GM18519 (cell line): ENCODE data around the gene MSX2.
"Not testable (repeated sequence)": the region's sequence is repeated elsewhere in the genome, so short reads cannot be mapped to it uniquely, and the experiment has no call there.

ENCODE experiments used
- ATAC-seq: cut with Tn5 transposase; IDR thresholded peaks from one replicate; pipeline ENCODE4 v1.9.1; 2021; ENCODE audit warnings: mild to moderate bottlenecking, moderate library complexity; ENCODE audit not compliant: unreplicated experiment, low FRiP score

The MSX2 gene

DNA sequence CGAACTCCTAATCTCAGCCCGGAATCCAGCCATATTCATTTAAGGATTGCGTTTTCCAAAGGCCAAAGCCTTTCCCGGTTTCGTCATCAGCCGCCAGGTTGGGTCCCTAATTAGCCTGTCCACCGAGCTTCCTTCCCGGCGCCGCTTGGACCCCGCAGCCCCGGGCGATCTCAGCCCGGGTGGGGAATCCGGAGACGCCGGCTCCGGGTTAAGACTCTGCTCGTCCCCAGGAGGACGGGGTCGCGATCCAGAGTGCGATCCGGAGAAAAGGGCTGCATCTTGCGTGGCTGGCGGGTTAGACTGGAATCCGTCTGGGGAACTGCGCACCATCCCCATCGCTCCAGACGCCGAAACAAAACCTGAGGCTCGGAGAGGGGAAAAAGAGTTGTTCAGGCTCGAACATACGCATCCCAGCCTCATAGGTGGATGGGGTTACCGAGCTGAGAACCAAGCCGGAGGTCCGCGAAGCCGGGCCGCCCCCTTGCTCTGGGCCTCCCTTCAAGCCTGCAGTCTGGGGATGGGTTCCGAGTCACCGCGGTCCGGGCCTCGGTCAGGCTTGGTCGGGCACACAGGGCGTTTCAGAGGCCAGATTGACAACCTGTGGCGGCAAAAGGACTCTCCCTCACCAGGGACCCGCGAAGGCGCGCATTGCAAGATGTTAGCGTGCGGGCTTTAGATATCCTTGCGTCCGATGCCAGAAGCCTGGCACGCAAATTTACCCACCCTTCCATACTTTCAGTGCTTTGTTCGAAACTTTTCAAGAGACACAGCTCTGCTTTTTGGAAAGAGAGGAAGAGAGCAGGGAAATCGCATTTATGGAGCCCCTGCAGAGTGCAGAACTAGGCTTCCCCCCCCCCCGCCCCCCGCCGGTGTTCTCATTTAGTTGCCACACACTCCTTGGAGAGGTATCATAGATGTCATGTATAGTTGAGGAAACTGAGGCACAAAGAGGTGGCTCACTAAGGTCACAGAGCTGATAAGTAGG, 7.9 kb downstream of the MSX2 start:
- ATAC-seq, result no peak

DNA sequence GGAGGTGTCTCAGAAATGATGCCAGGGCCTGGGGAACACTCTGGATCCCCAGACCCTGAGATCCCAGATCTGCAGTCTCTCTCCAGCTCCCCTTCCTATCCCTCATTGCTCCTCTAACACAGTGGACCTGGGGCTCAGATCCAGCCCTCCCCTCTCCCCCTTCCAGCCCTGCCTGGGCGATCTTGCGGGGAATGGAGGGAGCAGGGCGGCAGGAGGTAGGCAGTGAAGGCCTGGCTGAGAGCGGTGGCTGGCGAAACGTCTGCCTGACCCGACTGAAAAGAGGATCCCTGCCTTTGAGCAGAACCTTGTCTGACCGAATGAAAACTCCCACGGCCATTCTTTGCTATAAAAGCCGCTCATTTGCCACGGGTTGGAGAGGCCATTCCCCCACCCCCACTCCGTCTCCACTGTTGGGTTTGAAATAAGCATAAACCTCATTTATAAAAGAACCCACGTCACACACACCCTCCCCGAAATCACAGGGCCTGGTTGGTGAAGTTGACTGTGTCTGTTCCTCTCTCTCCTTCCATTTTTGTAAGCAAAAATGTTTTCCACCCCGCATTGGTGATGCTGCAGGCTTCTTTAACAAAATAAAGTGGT, 8.8 kb downstream of the MSX2 start:
- no peak for ATAC-seq

DNA sequence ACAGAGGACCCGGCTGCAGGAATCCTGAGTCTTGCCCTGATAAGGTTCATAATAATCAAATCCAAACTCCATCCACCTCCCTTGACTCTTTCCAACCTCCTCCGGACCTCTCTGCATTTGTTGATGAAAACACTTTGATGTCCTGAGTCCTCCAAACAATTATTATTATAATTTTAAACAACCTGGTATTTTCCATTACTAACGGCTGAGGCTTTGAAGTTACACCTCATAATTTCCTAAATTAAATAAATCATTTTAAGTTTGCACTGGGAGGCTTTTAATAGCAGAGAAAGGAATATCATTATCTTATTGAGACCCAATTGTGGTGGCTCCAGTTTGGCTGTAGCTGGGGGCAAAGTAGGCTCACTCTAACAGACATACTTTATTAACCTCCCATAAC, 9.5 kb downstream of the MSX2 start:
- ATAC-seq, result no peak

DNA sequence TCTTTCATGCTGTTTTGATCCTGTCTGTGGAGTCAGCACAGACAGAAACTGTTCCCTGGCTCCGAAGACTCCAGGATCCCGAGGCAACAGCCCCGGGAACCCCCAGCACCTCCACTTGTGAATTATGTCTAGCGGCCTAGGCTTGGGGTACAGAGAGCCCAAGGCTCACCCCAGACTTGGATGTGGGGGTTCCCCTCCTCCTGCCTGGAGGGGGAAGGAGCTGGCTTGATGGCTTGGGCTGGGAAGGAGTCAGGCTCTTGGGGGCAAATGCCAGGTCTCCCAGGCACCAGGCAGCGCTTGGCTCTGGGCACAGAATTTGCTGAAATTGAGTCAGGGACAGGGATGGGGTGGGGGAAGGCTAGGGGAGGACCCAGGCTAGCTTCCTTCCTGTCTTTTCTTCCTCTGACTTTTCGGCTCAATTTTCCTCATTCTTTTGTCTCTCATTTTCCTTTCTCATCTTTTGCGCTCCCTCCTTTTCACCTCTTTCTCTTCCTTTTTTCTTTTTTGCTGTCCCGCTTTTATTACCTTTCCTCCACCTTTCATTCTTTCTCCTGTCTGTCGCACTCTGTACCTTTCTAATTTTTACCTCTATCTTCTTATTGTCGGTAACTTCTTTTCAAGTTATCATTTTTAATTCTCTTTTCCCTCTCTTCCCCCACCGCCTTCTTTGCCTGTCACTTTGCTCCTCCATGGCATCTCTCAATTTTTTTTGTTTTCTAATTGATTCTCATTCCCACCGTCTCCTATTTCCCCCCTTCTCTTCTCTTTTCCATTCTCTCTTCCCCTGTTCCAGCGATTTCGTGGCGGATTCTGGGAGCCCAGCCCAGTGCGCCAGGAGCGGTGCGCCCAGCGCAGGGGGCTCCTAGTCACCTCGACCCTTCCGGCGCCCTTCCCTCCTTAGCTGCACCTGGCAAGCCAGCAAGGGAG, 10.5 kb downstream of the MSX2 start:
- ATAC-seq, result no peak

DNA sequence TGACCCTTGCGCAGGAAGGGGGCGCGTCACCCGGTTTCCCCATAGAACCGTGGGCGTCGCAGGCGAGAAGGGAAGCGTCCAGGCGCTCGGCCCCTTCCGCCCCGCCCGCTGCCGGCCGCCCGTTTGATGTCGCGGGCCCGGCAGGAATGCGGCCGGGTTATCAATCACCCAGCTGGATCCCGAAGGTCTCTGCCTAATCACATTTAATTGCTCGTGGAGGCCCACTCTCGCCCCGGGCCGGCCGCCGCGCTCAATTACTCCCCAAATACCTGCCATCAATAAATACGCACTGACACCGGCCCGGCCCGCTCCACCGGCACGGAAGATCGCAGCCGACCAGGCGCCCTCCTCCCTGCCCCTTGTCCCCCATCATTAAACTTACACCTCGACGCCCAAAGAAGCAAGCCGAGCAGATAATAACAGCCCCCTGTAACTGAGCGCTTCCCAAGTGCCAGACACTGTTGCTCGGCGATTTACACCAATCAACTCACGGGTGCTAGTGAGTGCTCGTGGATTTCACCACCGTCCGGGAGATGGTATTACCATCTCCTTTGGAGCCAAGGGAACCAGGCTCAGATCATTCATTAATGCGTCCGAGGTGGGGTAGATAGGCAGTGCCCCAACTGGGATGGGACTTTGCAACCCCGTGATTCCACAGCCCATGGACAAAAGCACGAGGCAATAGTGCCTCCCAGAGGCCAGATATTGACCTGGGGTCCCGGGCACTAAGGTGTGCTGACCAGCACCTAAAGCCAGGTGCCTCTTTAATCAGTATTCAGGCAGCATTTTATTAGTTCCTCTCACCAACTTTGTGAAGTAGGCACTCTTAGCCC, 11.3 kb downstream of the MSX2 start:
- no peak for ATAC-seq

DNA sequence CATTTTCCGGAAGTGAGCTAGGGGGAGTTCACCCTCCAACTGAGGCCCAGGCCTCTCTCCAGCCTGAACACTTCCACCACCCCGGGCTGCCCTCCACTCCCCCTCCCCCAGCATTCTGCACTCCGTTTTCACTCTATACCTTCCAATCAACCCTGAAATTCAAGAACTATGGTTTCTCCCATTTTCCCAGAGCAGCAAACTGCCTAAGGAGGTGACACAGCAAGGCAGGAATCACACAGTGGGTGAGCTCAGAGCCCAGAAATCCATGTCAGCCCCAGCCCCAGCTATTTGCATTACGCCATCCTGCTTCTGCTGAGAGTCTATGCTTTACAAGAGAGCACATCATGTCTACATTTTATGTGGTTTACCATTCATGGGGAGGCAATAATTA, 11.9 kb downstream of the MSX2 start:
- no peak for ATAC-seq

DNA sequence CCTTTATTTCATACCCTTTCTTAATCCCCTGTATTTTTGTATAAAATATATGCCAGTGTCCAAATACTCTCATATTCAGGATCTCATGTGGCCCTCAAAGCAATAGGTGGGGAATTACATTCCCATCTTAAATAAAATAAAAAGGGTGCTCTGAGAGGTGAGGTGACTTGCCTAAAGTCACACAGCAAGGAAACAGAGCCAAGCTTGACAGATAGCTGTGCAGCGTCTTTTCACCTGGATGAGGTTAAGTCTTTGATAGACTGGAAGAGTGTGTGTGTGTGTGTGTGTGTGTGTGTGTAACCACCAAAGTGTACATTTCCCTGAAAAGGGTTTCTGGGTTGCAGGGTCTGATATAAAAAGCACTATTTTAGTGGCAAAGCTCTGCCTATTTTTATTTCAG, 12.4 kb downstream of the MSX2 start:
- ATAC-seq, result no peak

DNA sequence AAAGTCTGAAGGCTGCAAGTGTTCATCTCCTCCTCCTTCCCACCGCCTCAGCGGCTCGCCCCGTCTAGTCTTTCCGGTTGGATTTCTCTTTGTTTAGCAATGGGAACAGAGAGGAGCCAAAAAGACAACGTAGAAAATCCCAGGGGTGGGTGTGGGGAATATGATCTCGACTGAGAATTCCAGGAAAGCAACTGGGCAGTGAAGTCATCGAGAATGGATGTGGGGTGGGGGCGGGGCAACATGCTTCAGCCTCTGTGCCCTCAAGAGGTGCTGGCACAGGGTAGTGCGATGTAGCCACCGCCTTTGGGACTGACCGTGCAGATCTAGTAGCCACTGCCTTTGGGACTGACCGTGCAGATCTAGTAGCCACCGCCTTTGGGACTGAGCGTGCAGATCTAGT, 12.9 kb downstream of the MSX2 start:
- ATAC-seq, result no peak

DNA sequence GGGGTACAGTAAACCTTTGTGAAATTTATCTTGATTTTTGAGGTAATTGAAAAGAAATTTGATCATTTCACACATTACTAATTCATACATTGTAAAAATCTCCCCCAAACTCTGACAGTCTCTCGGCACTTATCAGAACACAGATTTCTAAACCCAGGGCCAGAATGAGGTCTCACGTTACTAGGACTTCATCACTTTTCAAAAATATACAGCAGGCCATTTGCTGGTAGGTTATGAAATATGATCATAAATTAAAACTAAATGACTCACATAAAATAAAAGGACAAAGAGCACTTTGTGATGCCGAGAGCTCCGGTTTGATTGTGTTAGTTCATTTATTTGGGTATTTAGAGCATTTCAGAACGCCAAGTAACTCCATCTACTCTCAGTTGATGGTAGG, 17.0 kb downstream of the MSX2 start:
- no peak for ATAC-seq

DNA sequence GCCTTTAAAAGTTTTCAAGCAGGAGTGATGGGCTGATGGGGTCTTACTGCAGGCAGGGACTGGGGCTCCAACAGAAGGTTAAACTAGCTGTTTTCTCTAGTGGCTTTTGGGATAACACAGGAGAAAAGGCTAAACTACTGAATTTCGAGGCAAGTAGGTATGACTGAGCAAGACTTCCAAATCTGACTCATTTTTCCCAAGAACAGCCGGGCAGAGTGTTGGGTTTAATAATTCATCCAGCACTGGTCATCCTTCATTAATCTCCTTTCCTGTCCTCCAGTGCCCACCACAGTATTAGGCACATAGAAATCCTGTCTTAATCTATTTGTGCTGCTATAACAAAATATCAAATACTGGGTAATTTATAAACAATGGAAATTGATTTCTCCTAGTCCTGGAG, 20.5 kb downstream of the MSX2 start:
- ATAC-seq, result no peak

DNA sequence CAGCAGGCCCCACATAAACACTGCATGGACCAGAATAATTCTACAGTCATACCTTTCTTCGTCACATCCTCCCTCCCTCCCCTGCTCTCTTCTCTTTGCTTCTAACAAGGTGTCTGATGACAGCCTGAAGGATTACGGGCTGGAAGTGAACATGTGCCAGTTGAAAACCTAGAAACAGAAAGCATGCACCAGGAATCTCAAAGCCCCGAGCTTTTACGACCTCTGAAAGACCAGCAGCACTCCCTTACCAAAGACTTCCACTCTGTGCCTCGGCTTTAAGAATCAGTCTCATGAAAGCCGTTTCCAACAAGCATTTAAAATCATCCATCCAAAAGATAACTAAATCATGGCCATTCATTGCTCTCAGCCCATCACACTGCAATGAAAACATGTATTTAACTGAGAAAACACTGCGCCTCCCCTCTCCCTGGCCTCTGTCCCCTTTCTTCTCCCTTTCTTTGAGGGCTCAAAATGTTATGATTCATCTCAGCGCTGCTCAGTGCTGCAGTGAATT, 21.3 kb downstream of the MSX2 start:
- no peak for ATAC-seq

DNA sequence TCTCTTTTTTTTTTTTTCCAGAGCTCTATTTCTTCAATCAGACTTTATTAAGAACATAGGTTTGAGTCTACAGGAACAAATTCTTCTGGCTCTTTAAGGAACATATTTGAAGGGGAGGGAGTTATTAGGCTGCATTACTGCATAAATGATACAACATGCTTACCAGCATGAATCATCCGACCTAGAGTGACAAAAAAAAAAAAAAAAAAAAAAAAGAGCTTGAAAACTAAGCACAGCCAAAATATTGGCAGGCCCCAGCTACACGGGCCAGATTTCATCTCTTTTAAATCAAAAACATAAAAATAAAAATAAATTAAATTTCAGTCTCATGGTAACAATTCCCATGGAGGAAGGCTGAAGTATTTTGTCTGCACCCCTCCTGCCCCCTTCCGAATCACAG, 26.3 kb downstream of the MSX2 start:
- no peak for ATAC-seq

DNA sequence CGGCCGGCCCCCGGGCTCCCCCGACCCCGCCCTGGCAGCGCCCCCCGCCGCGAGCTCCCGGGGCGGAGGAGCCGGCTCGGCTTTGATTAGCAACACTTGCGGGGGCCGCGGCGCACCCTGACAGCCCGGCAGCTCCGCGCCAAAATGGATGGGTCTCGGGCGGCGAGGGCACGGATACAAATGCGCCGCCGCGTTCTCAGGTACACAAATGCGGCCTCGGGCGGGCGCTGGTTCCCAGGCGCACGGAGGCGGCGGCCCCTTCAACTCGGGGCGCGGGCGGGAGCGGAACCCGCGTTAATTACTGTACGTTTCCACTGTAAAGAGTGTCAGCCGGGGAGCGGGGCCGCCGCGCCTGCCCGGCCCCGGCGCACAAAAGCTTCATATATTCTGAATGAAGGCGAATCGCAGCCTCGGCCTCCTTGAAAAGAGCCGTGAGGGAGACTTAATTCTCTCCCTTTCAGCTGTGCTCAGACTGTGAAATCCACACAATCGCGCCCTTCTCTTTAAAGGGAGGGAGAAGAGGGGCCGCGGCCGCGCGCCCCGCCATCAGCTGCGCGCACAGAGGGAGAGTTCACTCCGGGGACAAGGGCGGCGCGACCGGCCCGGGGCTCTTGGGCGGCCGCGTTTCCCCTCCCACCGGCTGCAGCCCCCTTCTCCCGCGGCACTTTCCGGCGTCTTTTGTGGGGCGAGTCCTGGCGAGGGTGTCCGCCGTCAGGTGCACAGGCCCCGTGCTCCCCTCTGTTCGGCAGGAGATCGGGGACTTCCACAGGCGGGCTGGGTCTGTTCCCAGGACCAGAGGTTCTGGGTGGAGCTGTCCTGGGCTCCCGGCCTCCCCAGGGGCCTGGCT, 27.0 kb downstream of the MSX2 start:
- ATAC-seq, result no peak

DNA sequence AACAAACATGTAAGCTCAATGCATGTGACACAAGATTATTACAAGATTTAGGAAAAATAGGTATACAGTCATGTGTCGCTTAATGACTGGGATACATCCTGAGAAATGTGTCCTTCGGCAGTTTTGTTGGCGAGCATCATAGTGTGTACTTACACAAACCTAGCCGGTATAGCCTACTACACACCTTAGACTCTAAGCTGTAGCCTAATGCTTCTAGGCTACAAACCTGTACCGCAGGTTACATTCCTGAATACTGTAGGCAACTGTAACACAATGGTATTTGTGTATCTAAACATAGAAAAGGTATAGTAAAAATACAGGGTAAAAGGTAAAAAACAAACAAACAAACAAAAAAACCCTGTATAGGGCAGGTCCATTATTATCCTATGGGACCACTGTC, 27.7 kb downstream of the MSX2 start:
- ATAC-seq, result no peak

DNA sequence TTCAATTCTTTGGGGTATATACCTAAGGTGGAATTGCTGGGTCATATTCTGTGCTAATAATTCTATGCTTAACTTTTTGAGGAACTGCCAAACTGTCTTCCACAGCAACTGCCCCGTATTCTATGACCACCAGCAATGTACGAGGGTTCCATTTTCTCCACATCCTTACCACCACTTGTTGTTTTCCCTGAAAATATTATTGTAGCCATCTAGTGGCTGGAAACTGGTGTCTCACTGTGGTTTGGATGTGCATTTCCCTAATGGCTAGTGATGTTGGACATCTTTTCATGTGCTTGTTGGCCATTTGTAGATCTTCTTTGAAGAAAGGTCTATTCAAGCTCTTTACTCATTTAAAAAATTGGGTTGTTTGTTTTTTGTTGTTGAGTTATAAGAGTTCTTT, 30.7 kb downstream of the MSX2 start:
- ATAC-seq, result no peak

DNA sequence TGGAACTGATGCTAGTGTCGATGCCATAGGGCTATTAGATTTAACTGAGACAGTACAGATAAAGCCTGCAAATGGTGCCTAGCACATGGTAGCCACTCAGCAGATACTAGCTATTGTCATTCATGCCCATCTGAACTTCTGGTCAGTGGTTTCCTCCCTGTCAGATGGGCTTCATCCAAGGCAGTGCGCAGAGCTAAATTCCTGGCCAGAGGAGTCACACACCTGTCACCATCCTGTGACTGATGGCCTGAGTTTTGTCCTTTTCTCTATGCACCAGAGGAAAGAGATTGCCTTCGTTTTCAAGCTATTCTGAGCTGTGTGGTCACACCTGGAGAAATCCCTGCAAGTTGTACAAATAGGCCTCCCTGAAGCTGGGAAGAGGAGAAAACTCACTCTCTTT, 34.7 kb downstream of the MSX2 start:
- ATAC-seq, result no peak

DNA sequence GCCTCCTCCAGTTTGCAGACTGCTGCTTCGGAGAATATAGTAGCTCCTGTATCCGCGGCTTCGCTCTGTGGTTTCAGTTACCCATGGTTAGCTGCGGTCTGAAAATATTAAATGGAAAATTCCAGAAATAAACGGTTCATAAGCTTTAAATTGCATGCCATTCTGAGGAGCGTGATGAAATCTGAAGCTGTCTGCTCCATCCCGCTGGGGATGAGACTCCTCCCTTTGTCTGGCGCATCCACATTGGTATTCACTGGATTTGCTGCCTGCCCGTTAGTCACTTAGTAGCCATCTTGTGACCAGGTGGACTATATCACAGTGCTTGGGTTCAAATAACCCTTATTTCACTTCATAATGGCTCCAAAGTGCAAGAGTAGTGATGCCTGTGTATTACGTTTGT, 36.3 kb downstream of the MSX2 start:
- no peak for ATAC-seq

DNA sequence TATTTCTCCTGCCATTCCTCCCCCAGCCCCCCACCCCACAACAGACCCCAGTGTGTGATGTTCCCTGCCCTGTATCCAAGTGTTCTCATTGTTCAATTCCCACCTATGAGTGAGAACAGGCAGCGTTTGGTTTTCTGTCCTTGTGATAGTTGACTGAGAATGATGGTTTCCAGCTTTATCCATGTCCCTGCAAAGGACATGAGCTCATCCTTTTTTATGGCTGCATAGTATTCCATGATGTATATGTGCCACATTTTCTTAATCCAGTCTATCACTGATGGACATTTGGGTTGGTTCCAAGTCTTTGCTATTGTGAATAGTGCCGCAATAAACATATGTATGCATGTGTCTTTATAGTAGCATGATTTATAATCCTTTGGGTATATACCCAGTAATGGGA, 37.0 kb downstream of the MSX2 start:
- not testable (repeated sequence) for ATAC-seq

DNA sequence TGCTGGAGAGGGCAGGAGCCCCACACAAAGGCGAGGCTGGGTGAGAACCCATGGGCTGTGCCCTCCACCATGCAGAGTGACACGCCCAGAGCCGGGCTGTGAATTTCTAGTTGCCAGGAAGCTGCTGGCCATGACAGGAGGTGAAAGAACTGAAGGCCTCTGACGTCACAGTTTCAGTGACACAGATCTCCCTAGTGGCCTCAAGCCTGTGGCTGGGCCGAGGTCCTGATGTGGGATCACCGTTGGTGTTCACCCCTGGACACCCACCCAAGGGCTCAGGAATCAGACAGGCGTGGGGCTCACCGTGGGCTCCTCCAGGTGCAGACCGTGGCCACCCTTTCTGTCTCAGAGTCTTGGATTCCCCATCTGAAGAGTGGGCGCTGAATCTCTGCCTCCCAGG, 39.9 kb downstream of the MSX2 start:
- ATAC-seq, result no peak
